Measurements from ENCODE around the gene ZBED3. TPM values are rescaled to one million over a fixed set of nuclear protein-coding genes. Genes with fewer than 3 reads are reported as not detected.

Gene ZBED3
- total RNA-seq, 1 experiment from 2014 or later: 7.8 TPM

DNA sequence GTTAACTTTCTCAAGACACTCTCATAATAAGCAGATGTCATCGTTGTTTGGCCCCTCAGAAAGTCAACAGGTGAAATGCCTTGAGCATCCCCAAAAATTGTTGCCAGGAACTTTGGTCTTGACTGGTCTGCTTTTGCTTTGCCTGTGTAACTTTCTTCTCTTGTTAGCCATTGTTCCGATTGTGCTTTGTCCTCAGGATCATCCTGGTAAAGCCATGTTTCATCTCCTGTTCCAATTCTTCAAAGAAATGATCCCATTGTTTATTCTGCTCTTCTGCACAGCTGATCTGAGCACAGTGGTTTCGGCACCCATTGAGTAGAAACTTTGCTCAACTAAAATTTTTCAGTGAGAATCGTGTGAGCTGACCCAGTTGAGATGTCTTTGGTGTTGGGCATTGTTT is 8.1 kb upstream of the ZBED3 start:
- Histone ChIP-seq H3K23me2 (ENCODE audit: insufficient read length, low read depth, low read length, poor library complexity, severe bottlenecking) (no peaks in the 10 kb centered on the region), H2BK15ac (ENCODE audit: low read depth, low read length) (no peak overlapping the region), H3K4me2 (ENCODE audit: insufficient read depth, insufficient read length, low read length) (no peak overlapping the region), H2BK20ac (ENCODE audit: low read depth, low read length, poor library complexity, severe bottlenecking) (no peak overlapping the region), H3K4me1 (ENCODE audit: insufficient read depth, low read length) (no peaks in the 10 kb centered on the region), H3K23ac (ENCODE audit: insufficient read length, low read depth, low read length) (no peak overlapping the region), H3T11ph (ENCODE audit: low read length) (no peak overlapping the region), H3K56ac (ENCODE audit: insufficient read length, low read depth, low read length) (no peak overlapping the region), H3K27ac (ENCODE audit: insufficient read length, low read depth, low read length) (no peak overlapping the region), H3K9ac (ENCODE audit: extremely low read depth, insufficient read length, low read length) (no peak overlapping the region), H2BK12ac (ENCODE audit: insufficient read length, low read depth, low read length) (no peak overlapping the region), H3K4ac (ENCODE audit: low read depth, low read length) (no peak overlapping the region), H3K79me2 (ENCODE audit: insufficient read depth, low read length) (no peaks in the 10 kb centered on the region), H4K8ac (replicated peaks; ENCODE audit: insufficient read length, low read depth, low read length) (no peak overlapping the region), H4K91ac (ENCODE audit: insufficient read length, low read depth, low read length) (no peak overlapping the region), H3K18ac (ENCODE audit: insufficient read length, low read depth, low read length) (no peak overlapping the region), H3K14ac (ENCODE audit: insufficient read depth, low read length) (no peak overlapping the region), H3K9me3 (ENCODE audit: control insufficient read depth, low read depth, low read length) (no peaks in the 10 kb centered on the region), H3K27me3 (ENCODE audit: insufficient read depth, low read length) (no peaks in the 10 kb centered on the region), H4K5ac (ENCODE audit: insufficient read length, low read depth, low read length) (no peak overlapping the region), H3K79me1 (ENCODE audit: insufficient read depth, low read depth, low read length, poor library complexity, severe bottlenecking) (no peaks in the 10 kb centered on the region), H4K20me1 (ENCODE audit: control insufficient read depth, insufficient read depth, insufficient read length) (no peaks in the 10 kb centered on the region), H2AFZ (ENCODE audit: low read length) (no peak overlapping the region), H2AK5ac (ENCODE audit: insufficient read length, low read length) (no peak overlapping the region), H2BK5ac (ENCODE audit: insufficient read length, low read length) (no peak overlapping the region), H2BK120ac (ENCODE audit: low read depth, low read length, poor library complexity, severe bottlenecking) (no peak overlapping the region)
- TF ChIP-seq, protein P1, sequence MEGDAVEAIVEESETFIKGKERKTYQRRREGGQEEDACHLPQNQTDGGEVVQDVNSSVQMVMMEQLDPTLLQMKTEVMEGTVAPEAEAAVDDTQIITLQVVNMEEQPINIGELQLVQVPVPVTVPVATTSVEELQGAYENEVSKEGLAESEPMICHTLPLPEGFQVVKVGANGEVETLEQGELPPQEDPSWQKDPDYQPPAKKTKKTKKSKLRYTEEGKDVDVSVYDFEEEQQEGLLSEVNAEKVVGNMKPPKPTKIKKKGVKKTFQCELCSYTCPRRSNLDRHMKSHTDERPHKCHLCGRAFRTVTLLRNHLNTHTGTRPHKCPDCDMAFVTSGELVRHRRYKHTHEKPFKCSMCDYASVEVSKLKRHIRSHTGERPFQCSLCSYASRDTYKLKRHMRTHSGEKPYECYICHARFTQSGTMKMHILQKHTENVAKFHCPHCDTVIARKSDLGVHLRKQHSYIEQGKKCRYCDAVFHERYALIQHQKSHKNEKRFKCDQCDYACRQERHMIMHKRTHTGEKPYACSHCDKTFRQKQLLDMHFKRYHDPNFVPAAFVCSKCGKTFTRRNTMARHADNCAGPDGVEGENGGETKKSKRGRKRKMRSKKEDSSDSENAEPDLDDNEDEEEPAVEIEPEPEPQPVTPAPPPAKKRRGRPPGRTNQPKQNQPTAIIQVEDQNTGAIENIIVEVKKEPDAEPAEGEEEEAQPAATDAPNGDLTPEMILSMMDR (conservative IDR thresholded peaks at IDR 0.05): no peak
- H3K27ac Mint-ChIP-seq: no peak overlapping the region
- DNase-seq: no peak
- peaks cover 3 to 12% (median 10%) of the 10 kb centered on the region in 3 experiments; a peak in 4 of 7 replicates for H3K36me3 Mint-ChIP-seq (ENCODE audit: insufficient read depth in 1 of 3, low read depth in 3 of 3)
- no peaks in the 10 kb centered on the region for H3K9me3 Mint-ChIP-seq
- no peaks in the 10 kb centered on the region for H3K27me3 Mint-ChIP-seq (ENCODE audit: low read depth)
- WGBS (ENCODE audit: extremely low coverage, insufficient read length, low lambda C conversion rate): no CpG with 5 or more reads among the region's 4 CpGs
- no peaks in the 10 kb centered on the region for H3K4me1 Mint-ChIP-seq
- H3K4me3 Mint-ChIP-seq: no peak overlapping the region
